Bronchial epithelial cell (primary cell): Measurements from ENCODE around the gene MLF2. TPM values are rescaled to one million over a fixed set of nuclear protein-coding genes. Genes with fewer than 3 reads are reported as not detected.

Experiments
- DNase-seq: peaks from one replicate; pipeline ENCODE4 v3.0.0-alpha.2; 2010; ENCODE audit warnings: low read depth
- FAIRE-seq: peaks from 2 replicates; lab custom pipeline; 2011; peaks lifted over from hg19 to GRCh38; lab: Jason Lieb, UNC
- H3K27me3 ChIP-seq: 2 replicates; pipeline ENCODE4 v1.5.1; 2011; ENCODE audit warnings: low read length; ENCODE audit not compliant: control insufficient read depth, insufficient read depth
- H3K36me3 ChIP-seq: 2 replicates; pipeline ENCODE4 v1.5.1; 2011; ENCODE audit warnings: low read length; ENCODE audit not compliant: control insufficient read depth, insufficient read depth
- H3K4me3 ChIP-seq: 2 replicates; pipeline ENCODE4 v1.5.1; 2011; ENCODE audit warnings: mild to moderate bottlenecking, low read depth, low read length, control low read depth
- total RNA-seq: library from RNA; depleted of rRNA; stranded (reverse); fragments of >200 nt; gene quantifications from 2 replicates; pipeline ENCODE4 v1.2.1, GENCODE V29; 2014
- TF ChIP-seq, protein P1 (sequence below): IDR thresholded peaks from 2 replicates; pipeline ENCODE4 v1.5.1; 2011; ENCODE audit warnings: mild to moderate bottlenecking, moderate library complexity, low read length, control low read depth, inconsistent platforms; ENCODE audit not compliant: insufficient read depth, severe bottlenecking

MLF2 gene
- 136 and 180 TPM in 2 replicates for total RNA-seq

DNA sequence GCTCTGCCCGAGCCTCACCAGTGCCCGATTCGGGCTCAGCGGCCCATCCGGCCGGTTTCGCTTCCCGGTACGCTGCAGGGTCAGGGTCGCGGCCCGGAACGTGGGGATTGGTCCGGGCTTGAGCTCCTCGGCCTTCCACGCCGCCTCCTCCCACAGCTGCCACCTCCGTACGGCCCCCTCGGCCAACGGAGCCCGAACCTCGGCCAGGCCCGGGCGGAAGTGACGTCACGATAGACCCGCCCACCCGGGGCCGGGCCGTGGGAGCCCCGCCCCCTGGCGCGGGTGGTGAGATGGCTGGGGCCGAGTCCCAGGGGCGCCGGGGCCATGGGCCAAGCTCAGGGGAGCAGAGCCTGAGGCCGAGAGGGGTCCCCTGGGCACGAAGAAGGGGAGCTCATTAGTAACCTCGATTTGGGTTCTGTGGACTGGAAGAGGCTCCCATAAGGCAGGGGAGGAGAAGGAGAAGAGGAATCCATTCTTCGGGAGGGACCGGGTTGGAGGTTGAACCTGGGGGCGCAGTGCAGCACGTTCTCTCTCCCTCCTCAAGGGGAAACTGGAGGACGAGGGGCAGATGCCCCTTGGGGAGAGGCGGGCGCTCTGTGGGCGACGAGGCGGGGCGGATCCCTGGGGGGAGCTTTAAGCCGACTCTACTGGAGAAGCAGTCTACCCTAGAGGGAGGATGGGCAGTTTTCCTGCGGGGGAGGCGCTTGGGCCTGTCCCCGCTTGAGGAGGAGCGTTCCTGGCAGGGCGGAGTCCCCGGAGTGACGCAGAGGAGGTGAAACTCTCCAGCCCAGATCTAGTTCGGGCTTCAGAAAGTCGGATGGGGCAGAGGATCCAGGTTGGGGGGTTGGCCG is at the start of gene MLF2:
Gene MLF2 (minus strand): TSS at position 221 of the 851 bp plus-strand sequence. CDS start 807 bp downstream, outside the sequence.
- Histone ChIP-seq H3K4me3 (peak within 1 kb of the TSS; percentile 86), H3K36me3 (peaks cover 20% of the 10 kb centered on the region), H3K27me3 (no peaks in the 10 kb centered on the region)
- TF ChIP-seq, protein P1, sequence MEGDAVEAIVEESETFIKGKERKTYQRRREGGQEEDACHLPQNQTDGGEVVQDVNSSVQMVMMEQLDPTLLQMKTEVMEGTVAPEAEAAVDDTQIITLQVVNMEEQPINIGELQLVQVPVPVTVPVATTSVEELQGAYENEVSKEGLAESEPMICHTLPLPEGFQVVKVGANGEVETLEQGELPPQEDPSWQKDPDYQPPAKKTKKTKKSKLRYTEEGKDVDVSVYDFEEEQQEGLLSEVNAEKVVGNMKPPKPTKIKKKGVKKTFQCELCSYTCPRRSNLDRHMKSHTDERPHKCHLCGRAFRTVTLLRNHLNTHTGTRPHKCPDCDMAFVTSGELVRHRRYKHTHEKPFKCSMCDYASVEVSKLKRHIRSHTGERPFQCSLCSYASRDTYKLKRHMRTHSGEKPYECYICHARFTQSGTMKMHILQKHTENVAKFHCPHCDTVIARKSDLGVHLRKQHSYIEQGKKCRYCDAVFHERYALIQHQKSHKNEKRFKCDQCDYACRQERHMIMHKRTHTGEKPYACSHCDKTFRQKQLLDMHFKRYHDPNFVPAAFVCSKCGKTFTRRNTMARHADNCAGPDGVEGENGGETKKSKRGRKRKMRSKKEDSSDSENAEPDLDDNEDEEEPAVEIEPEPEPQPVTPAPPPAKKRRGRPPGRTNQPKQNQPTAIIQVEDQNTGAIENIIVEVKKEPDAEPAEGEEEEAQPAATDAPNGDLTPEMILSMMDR = peak; percentile 98
- FAIRE-seq = no peak
- DNase-seq = peak; percentile 96

DNA sequence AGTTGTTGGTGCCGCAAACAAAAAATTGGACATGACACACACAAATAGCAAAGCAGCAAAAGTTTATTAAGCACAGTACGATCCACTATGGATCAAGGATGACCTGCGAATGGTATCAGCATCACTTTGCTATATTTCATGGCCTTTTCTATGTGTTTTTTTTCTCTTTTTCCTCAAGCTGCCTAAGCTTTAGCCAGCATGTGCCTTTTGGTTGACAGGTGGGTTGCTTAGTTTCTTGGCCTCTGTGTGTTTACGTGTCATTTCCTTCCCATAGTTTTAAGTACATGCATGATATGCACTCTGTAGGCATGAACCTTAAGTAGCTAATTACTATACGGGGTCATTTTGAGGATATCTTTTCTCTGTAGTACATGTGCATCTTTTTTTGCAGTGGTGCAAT is 46.2 kb upstream of the MLF2 start:
- no peaks in the 10 kb centered on the region for H3K36me3 ChIP-seq
- FAIRE-seq (no peak), DNase-seq (no peak)
- no peak overlapping the region for H3K4me3 ChIP-seq
- H3K27me3 ChIP-seq = no peaks in the 10 kb centered on the region
- TF ChIP-seq, protein P1 = no peak

DNA sequence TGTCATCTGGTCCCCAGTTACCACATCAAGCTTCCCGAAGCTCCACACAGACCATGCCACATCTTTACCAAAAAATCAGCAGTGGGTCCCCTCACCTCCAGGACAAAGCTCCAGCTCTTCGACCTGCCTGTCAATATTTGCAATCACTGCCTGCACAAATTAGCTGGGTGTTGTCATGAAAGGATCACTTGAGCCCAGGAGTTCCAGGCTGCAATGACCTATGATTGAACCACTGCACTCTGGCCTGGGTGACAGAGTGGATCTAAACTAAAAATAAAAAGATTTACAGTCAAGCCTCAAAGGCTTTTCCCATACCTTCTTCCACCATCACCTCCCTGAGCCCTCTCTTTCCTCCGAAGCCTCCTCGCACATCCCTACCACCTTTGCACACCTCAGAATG is 43.6 kb upstream of the MLF2 start:
- FAIRE-seq (no peak), DNase-seq (no peak)
- TF ChIP-seq, protein P1 = no peak
- H3K4me3 ChIP-seq = no peak overlapping the region
- no peaks in the 10 kb centered on the region for H3K36me3 ChIP-seq
- peaks cover 2% of the 10 kb centered on the region for H3K27me3 ChIP-seq

DNA sequence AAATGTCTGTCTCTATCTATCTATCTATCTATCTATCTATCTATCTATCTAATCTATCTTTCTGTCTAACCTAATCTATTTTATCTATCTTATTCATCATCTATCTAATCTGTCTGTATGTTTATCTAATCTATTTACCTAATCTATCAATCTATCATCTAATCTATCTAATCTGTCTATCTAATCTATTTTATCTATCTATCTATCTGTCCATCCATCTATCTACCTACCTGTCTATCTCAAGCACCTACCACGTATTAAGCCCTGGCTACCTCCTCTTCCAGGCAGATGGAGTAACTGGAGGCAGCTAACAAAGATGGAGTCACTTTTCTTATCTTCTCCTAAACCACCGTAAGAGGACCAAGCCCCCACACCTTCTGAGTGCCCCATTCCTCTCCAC is 42.1 kb upstream of the MLF2 start:
- DNase-seq = no peak
- TF ChIP-seq, protein P1 = no peak
- no peaks in the 10 kb centered on the region for H3K36me3 ChIP-seq
- FAIRE-seq = no peak
- no peak overlapping the region for H3K4me3 ChIP-seq
- H3K27me3 ChIP-seq = peaks cover 2% of the 10 kb centered on the region

- DNase-seq (no peak), FAIRE-seq (no peak)
- Histone ChIP-seq H3K27me3 (peaks cover 2% of the 10 kb centered on the region), H3K36me3 (no peaks in the 10 kb centered on the region), H3K4me3 (no peak overlapping the region)
- TF ChIP-seq, protein P1 = no peak
These were observed 39.7 kb upstream of the MLF2 start for GRCh38 chr12:6792522-6793201.
